Umbilical cord (tissue), 2 donors: ENCODE measurements around the gene GANC. TPM values are rescaled to one million over a fixed set of nuclear protein-coding genes. Genes with fewer than 3 reads are reported as not detected.

Source experiments
- DNase-seq: peaks from one replicate; pipeline ENCODE4 v3.0.0-alpha.2; 2015; ENCODE audit warnings: low spot score
- total RNA-seq: library from RNA; depleted of rRNA; stranded (reverse); fragments of >200 nt; gene quantifications from one replicate; pipeline ENCODE4 v1.2.3, GENCODE V29; 2014; ENCODE audit warnings: low replicate concordance; ENCODE audit not compliant: insufficient read depth

The GANC gene
- total RNA-seq, 1 donor from 2014 or later, result 43.3 TPM

- DNase-seq, result no peak
Measured at GRCh38 chr15:42345504-42345903, 72.5 kb downstream of the GANC start.

- DNase-seq, result no peak
Measured at GRCh38 chr15:42348083-42348482, 75.1 kb downstream of the GANC start.

DNA sequence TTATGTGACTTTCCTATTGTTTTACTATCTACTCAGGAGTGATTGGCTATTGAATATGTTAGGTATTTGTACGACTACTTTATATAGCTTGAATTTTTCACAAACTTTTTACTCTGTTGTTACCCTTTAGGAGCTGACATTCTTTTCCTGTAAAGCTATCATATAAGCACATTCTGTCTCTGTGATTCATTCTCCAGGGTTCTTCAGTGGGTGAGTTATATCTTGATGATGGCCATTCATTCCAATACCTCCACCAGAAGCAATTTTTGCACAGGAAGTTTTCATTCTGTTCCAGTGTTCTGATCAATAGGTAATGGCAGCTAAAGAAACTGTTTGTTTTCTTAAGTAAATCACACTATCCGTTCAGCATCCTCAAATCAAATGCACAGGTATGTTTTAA is 76.2 kb downstream of the GANC start:
- DNase-seq, result no peak

GRCh38 chr15:42352401-42352800 is 79.4 kb downstream of the GANC start:
- no peak for DNase-seq

DNA sequence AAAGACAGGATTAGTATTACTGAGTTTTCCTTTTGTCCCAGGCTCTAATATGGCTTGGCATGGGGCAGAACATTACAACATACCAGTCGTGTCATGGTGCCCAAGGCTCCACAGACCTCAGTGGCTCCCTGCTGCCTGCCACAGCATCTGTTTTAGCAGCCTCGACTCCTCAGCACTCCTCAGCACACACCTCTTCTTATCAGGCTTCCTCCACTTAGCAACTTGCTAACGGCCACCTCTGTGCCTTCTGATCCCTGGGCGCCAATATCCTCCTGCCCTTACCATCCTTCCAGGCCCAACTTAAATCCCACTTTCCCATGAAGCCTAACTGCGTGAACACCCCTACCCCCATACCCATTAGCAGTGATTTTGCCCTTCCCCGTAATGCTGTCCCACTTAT is 80.1 kb downstream of the GANC start:
- DNase-seq, result no peak

GRCh38 chr15:42354824-42355223 is 81.8 kb downstream of the GANC start:
- no peak for DNase-seq

- no peak for DNase-seq
Measured at GRCh38 chr15:42355291-42355690, 82.3 kb downstream of the GANC start.

DNA sequence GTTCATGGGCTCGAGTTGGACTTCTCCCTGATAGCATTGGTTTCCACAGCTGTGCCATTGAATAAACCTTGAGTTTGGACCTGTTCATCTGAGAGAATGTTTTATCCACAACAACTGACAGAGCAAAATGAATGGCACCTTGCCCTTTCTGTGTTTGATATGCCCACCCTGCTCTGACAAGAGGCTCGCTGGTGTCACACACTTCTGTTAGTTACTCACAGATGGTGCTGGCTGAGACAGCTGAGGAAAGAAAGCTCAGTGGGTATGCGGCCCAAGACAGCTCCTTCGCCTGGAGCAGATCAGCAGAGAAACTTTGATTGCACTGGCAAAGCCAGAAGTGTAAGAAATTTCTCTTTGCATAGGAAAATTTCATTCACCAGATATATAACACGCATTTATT is 83.8 kb downstream of the GANC start:
- no peak for DNase-seq

- DNase-seq, result no peak
Measured at GRCh38 chr15:42358141-42358540, 85.1 kb downstream of the GANC start.

DNA sequence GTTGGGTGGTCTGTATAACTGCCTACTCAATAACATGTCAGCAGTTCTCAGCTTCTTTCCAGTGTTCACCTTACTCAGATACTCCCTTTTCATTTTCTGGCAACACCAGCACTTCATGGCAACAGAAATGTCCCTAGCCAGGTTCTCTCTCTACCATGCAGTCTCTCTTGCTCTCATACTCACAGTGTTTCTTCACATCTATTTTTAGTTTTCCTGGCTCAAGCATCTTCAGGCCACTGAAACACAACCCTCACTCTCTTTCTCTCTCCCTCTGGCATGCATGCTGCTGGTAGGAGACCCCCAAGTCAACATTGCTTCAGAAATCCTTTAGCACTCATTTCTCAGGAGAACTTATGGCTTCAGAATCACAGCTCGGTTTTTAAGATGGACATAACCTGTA is 86.2 kb downstream of the GANC start, which contains the start of gene CAPN3:
Gene CAPN3, plus strand, starts transcription at position 253 of the 400 bp plus-strand sequence. CDS start 305 bp downstream, outside the sequence.
- no peak for DNase-seq

GRCh38 chr15:42359985-42360384 is 87.0 kb downstream of the GANC start:
- DNase-seq, result no peak

DNA sequence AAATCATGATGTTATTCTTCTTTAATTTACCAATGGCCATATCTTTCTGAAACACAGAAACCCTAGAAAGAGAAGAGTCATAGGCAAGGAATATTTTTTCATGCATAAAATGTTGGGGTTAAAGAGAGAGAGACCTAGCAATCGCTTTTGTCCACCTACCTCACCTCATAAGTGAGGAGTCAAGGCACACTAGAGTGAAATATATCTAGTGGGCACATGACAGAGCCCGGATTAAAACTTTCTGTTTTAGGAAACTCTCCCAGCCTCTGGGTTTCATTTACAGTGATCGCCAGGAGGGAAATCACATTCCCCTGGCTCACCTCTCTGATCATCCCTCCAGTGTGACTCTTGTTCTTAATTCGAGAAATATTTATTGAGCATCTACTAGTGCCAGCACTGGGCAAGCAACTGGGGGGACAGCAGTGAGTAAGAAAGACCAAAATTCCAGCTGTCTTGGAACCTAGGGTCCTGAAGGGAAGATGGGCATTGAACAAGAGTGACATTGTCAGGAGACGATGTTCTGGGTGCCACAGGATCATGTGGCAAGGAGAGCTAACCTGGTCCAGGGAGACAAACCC is 87.6 kb downstream of the GANC start:
- no peak for DNase-seq

- DNase-seq, result no peak
Measured at GRCh38 chr15:42363487-42363886, 90.5 kb downstream of the GANC start.

DNA sequence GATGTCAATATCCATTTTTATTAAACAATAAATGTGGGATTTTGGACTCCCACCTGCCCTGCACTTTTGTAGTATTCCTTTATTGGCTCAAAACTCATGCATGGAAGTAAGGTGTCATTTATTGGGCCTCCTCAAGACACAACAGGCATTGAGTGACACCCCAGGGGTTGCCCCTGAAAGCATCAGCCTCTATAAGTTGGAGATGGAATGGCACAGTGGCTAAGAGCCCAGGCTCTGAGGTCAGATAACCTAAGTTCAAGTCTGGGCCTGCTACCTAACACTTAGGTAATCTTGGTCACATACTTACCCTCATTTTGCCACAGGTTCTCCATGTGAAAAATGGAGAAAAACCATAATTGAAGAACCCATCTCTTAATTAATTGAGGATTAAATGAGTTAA is 90.9 kb downstream of the GANC start:
- no peak for DNase-seq

DNA sequence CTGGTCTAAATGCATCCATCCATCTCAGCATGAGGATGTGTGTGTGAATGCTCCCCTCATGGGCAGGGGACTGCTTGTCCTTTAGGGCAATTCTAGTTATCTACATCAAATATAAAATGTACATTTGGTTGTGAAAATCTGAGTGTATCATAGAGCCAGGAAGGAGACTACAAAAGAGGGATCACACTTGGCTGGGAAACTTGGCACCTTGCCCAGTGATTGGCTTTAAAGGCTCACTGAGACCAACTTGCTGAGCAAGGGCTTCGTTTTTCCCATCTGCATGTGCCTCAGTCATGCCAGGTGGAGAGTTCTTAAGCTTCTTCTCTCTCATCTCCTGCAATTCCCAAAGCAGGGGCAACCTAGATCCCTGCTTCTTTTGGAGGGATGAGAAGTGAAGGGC is 91.5 kb downstream of the GANC start:
- no peak for DNase-seq

- no peak for DNase-seq
Measured at GRCh38 chr15:42365921-42366550, 93.0 kb downstream of the GANC start.

GRCh38 chr15:42367041-42367440 is 94.0 kb downstream of the GANC start:
- no peak for DNase-seq

DNA sequence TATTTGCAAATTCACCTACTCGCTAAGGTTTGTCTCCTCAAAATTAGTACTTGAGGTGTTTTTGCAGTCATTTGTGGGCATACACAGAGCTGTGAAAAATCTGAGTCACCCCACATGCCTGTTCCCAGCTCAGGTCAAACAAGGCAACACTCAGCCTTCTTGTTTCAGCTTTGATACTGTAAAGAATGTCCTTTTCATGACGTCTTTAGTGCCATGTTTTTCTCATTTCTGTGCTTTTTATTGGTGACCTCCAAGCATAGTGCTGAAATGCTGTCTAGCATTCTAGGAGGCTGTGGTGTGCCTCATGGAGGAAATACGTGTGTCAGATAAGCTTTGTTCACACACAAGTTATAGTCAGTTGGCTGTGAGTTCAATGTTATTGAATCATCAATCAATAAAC is 95.1 kb downstream of the GANC start:
- no peak for DNase-seq

DNA sequence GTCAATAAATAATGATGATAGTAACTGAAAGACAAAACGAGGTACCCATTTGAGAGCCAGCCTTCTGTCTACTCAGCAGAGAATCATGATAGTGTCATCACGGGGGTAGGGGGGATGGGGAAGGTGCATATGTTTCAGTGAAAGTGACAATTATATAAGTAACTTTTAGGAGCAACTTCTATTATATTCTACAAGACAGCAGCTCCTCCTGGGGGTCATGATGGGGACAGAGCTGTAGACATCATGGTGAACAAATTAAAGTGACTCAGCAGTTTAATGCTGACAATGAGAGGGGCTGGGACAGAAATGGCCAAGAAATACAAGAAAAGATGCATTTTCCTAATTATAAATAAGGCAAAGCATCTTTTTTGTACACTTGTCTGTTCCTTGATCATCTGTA is 98.1 kb downstream of the GANC start:
- no peak for DNase-seq

DNA sequence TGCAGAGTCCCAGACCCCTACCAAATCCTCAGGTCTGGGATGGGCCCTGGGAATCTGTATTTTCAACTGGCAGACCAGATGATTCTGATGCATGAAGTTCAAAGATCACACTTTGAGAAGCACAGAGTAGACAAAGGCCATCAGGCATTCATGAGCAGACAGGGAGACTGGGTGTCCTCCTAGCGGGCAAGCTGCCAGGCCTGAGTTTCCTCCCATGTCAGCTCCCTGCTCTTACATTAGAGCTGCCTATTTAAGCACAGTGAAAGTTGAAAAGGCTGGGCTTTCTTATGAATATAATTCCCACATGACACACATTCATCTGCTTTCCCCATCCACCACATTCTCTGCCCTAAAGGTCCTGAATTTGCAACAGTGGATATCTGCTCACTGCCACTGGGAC is 100.3 kb downstream of the GANC start:
- no peak for DNase-seq

GRCh38 chr15:42373936-42374335 is 100.9 kb downstream of the GANC start:
- no peak for DNase-seq

DNA sequence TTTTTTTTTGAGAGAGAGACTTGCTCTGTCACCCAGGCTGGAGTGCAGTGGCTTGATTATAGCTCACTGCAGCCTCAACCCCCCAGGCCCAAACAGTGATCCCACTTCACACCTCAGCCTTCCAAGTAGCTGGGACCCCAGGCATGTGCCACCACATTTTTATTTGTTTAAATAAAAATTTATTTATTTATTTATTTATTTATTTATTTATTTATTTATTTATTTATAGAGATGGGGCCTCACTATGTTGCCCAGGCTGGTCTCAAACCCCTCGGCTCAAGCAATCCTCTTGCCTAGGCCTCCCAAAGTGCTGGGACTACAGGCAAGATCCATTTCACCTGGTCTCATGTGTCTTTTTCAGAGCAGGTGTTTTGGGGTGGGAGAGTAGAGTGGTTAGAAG is 101.8 kb downstream of the GANC start:
- DNase-seq, result no peak

DNA sequence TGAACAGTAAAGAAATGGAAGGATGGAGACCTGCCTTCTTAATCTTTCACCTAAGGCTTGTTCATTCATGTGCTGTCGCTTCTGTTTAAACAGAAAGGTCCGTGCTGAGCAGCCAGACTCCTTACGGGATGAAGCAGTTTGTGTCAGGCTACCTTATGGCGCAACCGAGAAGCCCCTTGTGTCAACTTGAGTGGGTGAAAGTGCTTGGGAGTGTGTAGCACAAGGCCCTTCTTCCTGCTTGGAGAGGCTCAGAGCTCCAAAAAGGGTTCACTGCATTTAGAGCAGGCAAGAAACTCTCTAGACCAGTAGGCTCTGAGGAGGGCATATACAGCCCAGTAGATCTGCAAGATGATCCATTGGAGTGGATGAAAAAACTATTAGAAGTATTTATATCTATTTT is 102.3 kb downstream of the GANC start:
- DNase-seq, result no peak

GRCh38 chr15:42375941-42376340 is 102.9 kb downstream of the GANC start:
- no peak for DNase-seq
